Hematopoietic multipotent progenitor cell treated with erythropoietin and hydrocortisone succinate and interleukin-3 and kit ligand, for 17 days (in vitro differentiated cells): ENCODE data around the gene NOD2.
A peak's percentile ranks its signal among the peaks of the same experiment; 100 is the strongest.

Experiments used
- DNase-seq: peaks from one replicate; pipeline ENCODE4 v3.0.0-alpha.2; 2015; ENCODE audit warnings: low spot score

The NOD2 gene

GRCh38 chr16:50692999-50693781 lies at the start of gene NOD2:
TSS of gene NOD2 (plus strand) at chr16:50693606. CDS start at chr16:50699496, 5,890 bp downstream.
- no peak for DNase-seq

- DNase-seq = no peak
These were observed 49.2 kb upstream of the NOD2 start for GRCh38 chr16:50644245-50644644.

- DNase-seq = no peak
These were observed 48.7 kb upstream of the NOD2 start for GRCh38 chr16:50644729-50645128.

GRCh38 chr16:50645563-50646220 lies 47.7 kb upstream of the NOD2 start:
- DNase-seq = no peak

GRCh38 chr16:50646345-50646744 lies 47.1 kb upstream of the NOD2 start:
- no peak for DNase-seq

- DNase-seq = peak; percentile 29
These were observed 41.5 kb upstream of the NOD2 start for GRCh38 chr16:50651835-50652438.

GRCh38 chr16:50652836-50653425 lies 40.5 kb upstream of the NOD2 start:
- no peak for DNase-seq

- DNase-seq = no peak
These were observed 39.5 kb upstream of the NOD2 start for GRCh38 chr16:50653633-50654519.

- DNase-seq = no peak
These were observed 37.8 kb upstream of the NOD2 start for GRCh38 chr16:50655558-50656055.

- no peak for DNase-seq
These were observed 36.2 kb upstream of the NOD2 start for GRCh38 chr16:50657241-50657640.

- no peak for DNase-seq
These were observed 33.6 kb upstream of the NOD2 start for GRCh38 chr16:50659806-50660205.

- no peak for DNase-seq
These were observed 31.0 kb upstream of the NOD2 start for GRCh38 chr16:50662306-50662940.

GRCh38 chr16:50664270-50664669 lies 29.1 kb upstream of the NOD2 start:
- DNase-seq = no peak

GRCh38 chr16:50665128-50665878 lies 28.1 kb upstream of the NOD2 start:
- DNase-seq = peak; percentile 75

GRCh38 chr16:50666658-50667496 lies 26.5 kb upstream of the NOD2 start:
- no peak for DNase-seq

- DNase-seq = no peak
These were observed 25.7 kb upstream of the NOD2 start for GRCh38 chr16:50667497-50668367.

GRCh38 chr16:50668368-50669008 lies 24.9 kb upstream of the NOD2 start:
- DNase-seq = no peak

GRCh38 chr16:50669741-50670140 lies 23.7 kb upstream of the NOD2 start:
- no peak for DNase-seq
